Ovary (tissue), 9 donors: ENCODE measurements around the gene NGRN. TPM values are rescaled to one million over a fixed set of nuclear protein-coding genes. Genes with fewer than 3 reads are reported as not detected.
A peak's percentile ranks its signal among the peaks of the same experiment; 100 is the strongest.
"Not testable (repeated sequence)": the region's sequence is repeated elsewhere in the genome, so short reads cannot be mapped to it uniquely, and the experiment has no call there.

Experiments
- DNase-seq, 5 donors: peaks; one replicate each; pipeline ENCODE4 v3.0.0-alpha.2; 2019 to 2020
- H3K27ac ChIP-seq, 2 donors: fragments of 200-600 bp; one replicate each; pipeline versions ENCODE4 v1.5.1 to v1.8.0; 2019 to 2022
- H3K27me3 ChIP-seq: fragments of 200-600 bp; one replicate; pipeline ENCODE4 v1.8.0; 2022
- H3K36me3 ChIP-seq: fragments of 200-600 bp; sonication (generic); one replicate; pipeline ENCODE4 v1.5.1; 2019
- H3K4me1 ChIP-seq: one replicate; pipeline ENCODE4 v1.8.1; 2013; ENCODE audit warnings: mild to moderate bottlenecking, moderate library complexity; ENCODE audit not compliant: insufficient read depth
- H3K4me3 ChIP-seq: fragments of 200-600 bp; sonication (generic); one replicate; pipeline ENCODE4 v1.5.1; 2017
- H3K9me3 ChIP-seq, 2 donors: fragments of 200-600 bp in 1 of 2; sonication (generic) in 1 of 2; one replicate each; pipeline versions ENCODE4 v1.5.1 to v1.8.1; 2013 to 2019; ENCODE audit warnings: mild to moderate bottlenecking in 1 of 2, moderate library complexity in 1 of 2
- CTCF ChIP-seq, 3 donors: fragments of 450-650 bp in 2 of 3; fragments of 200-600 bp in 1 of 3; IDR thresholded peaks; one replicate each; pipeline versions ENCODE4 v1.5.1 to v1.8.0; 2016 to 2022; ENCODE audit warnings: antibody characterized with exemption in 3 of 3, mild to moderate bottlenecking in 1 of 3
- EP300 ChIP-seq: sonication (generic); formaldehyde crosslinking; IDR thresholded peaks from one replicate; pipeline ENCODE4 v1.6.1; 2017; ENCODE audit warnings: antibody characterized with exemption
- POLR2A ChIP-seq: fragments of 450-650 bp; IDR thresholded peaks from one replicate; pipeline ENCODE4 v1.6.1; 2017; ENCODE audit warnings: antibody characterized with exemption, mild to moderate bottlenecking, moderate library complexity
- WGBS, 3 donors: extraction: QIAGEN DNeasy Blood & Tissue Kit in 1 of 3; methylation state at CpG; one replicate each; pipeline versions ENCODE4 v1.1.5 to v1.1.7; 2013 to 2017; 5-methylcytosine and 5-hydroxymethylcytosine counted together
- intact Hi-C, 4 donors: fragments of 100-400 bp; cut with DNase I; formaldehyde crosslinking; loops; one replicate each; pipeline versions ENCODE4 v1.11.0 to v1.15.1; 2022 to 2023
- polyA plus RNA-seq, 2 donors: library from polyadenylated mRNA; stranded (reverse); fragments of 200-250 nt in 1 of 2; fragments of 350-450 nt in 1 of 2; fragmentation: Illumina TruSeq in 1 of 2; extraction: RNeasy Lipid Tissue Mini Kit (QIAGEN cat#74804) in 1 of 2; gene quantifications; one replicate each; pipeline ENCODE4 v1.2.3, GENCODE V29; 2013 to 2014
- total RNA-seq, 7 donors: library from RNA; depleted of rRNA in 2 of 7; stranded (reverse); fragments of >200 nt in 2 of 7; fragmentation: NEBNext Ultra II Directional in 3 of 7; extraction: Animal tissue kit (Norgen Biotek cat#: 25700) in 3 of 7; gene quantifications; one replicate each; pipeline versions ENCODE4 v1.1.0 to v1.2.4, GENCODE V29; 2016 to 2023
- donor health status: DM: no; HTN: no; CAD: no; lungs with moderate emphysema.
- donor health status: DM: no; HTN: no; CAD: no.
- donor health status: Bipolar disorder and iron deficiency.
- donor health status: DM: yes; HTN: yes; CAD: no.
- donor health status: DM: no; HTN: no; CAD: no.
- donor health status: DM: yes; HTN: yes; CAD: no.

Gene NGRN
- total and polyA plus RNA-seq, 9 donors = 52.8 to 112 (median 86.0) TPM

- peak in 2 of 3 donors; percentile 41 to 48 for TF ChIP-seq CTCF (IDR thresholded peaks at IDR 0.05)
- H3K4me3 ChIP-seq, H3K36me3 ChIP-seq, H3K27me3 ChIP-seq, H3K9me3 ChIP-seq, intact Hi-C loops, H3K4me1 ChIP-seq, H3K27ac ChIP-seq: not testable (repeated sequence)
- peak; percentile 46 to 77 (median 64) for DNase-seq
- WGBS, 3 donors = 60 to 63% (median 62%) methylated on average over 13 of the region's 13 CpGs
Measured at GRCh38 chr15:90293040-90293810, 27.8 kb downstream of the NGRN start.

DNA sequence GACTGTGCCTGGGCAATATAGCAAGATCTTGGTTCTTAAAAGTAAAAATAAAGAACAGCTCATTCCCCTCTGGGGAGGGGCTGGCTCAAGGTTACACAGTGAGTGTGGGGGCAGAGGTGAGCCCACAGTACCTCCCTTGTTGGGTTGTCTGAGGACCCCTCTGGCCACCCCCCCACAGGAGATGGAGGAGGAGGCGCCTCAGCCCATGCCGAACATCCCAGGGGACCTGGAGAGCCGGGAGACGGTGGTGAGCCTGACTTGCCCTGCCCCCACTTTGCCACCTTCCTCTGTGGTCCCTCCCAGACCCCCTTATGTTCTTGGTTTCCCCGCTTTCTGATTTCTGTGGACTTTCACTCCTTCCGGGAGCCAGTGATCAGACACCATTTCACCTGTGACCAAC lies 28.7 kb downstream of the NGRN start:
- no peak overlapping the region for H3K27ac ChIP-seq
- no peak overlapping the region for H3K4me3 ChIP-seq
- H3K4me1 ChIP-seq = no peaks in the 10 kb centered on the region
- intact Hi-C loops = no loop called here
- no peaks in the 10 kb centered on the region for H3K27me3 ChIP-seq
- TF ChIP-seq CTCF (IDR thresholded peaks at IDR 0.05) = no peak
- TF ChIP-seq EP300 = no peak
- TF ChIP-seq POLR2A = no peak
- 60 to 70% (median 60%) methylated on average over 6 of the region's 6 CpGs for WGBS, 3 donors
- no peaks in the 10 kb centered on the region for H3K36me3 ChIP-seq
- H3K9me3 ChIP-seq = no peaks in the 10 kb centered on the region
- no peak for DNase-seq

- 45 to 60% (median 50%) methylated on average over 15 to 16 of the region's 16 CpGs for WGBS, 3 donors
- H3K4me1 ChIP-seq = no peaks in the 10 kb centered on the region
- intact Hi-C loops = no loop called here
- DNase-seq = no peak
- no peak overlapping the region for H3K27ac ChIP-seq
- no peak for TF ChIP-seq POLR2A
- TF ChIP-seq EP300 = no peak
- TF ChIP-seq CTCF (IDR thresholded peaks at IDR 0.05) = no peak
- H3K36me3 ChIP-seq = no peaks in the 10 kb centered on the region
- no peak overlapping the region for H3K4me3 ChIP-seq
- no peaks in the 10 kb centered on the region for H3K9me3 ChIP-seq
- no peaks in the 10 kb centered on the region for H3K27me3 ChIP-seq
Measured at GRCh38 chr15:90294601-90295269, 29.3 kb downstream of the NGRN start.

DNA sequence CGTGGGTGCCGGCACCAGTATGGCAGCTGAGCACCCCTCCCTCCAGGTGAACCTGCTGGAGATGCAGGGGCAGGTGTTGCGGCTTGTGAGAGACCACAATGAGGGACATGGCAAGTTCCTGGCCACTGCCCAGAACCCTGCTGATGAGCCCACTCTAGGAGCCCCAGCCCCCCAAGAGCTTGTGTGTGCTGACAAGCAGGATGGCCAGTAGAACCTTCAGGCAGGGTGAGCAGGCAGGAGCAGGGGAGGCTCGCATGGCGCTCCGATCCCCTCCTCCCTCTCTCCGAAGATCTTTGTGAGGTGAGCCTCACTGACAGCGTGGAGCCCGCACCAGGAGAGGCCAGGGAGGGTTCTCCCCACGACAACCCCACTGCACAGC lies 29.8 kb downstream of the NGRN start:
- Histone ChIP-seq H3K27me3 (no peaks in the 10 kb centered on the region), H3K9me3 (no peaks in the 10 kb centered on the region), H3K27ac (no peak overlapping the region), H3K4me3 (no peak overlapping the region), H3K36me3 (no peaks in the 10 kb centered on the region), H3K4me1 (no peaks in the 10 kb centered on the region)
- no peak for DNase-seq
- WGBS, 3 donors = 32 to 59% (median 44%) methylated on average over 10 of the region's 10 CpGs
- no peak for TF ChIP-seq EP300
- no peak for TF ChIP-seq CTCF (IDR thresholded peaks at IDR 0.05)
- TF ChIP-seq POLR2A = no peak
- intact Hi-C loops = no loop called here

GRCh38 chr15:90296316-90296884 lies 30.9 kb downstream of the NGRN start:
- H3K4me1 ChIP-seq, H3K27me3 ChIP-seq, DNase-seq, H3K36me3 ChIP-seq, H3K27ac ChIP-seq, H3K9me3 ChIP-seq, H3K4me3 ChIP-seq, intact Hi-C loops: not testable (repeated sequence)
- 63 to 70% (median 70%) methylated on average over 4 of the region's 4 CpGs for WGBS, 3 donors
